Stimulated activated naive CD8-positive, alpha-beta T cell treated with anti-CD3 and anti-CD28 coated beads, Interleukin-15, Interleukin-2, amounts not matched to agents 100 ng/mL and 50 ng/mL, for 24 hours (primary cell): ENCODE data around the gene DCAF15.
A peak's percentile ranks its signal among the peaks of the same experiment; 100 is the strongest.

Source experiments
- H3K27ac Mint-ChIP-seq: one replicate; pipeline ENCODE4 v1.8.0; 2021; ENCODE audit warnings: mild to moderate bottlenecking, mixed read lengths
- H3K27me3 Mint-ChIP-seq: one replicate; pipeline ENCODE4 v1.8.0; 2021; ENCODE audit warnings: mixed read lengths
- H3K36me3 Mint-ChIP-seq: one replicate; pipeline ENCODE4 v1.8.0; 2021; ENCODE audit warnings: low read depth, mixed read lengths
- H3K4me1 Mint-ChIP-seq: one replicate; pipeline ENCODE4 v1.8.0; 2021; ENCODE audit warnings: low read depth, mixed read lengths
- H3K4me3 Mint-ChIP-seq: one replicate; pipeline ENCODE4 v1.8.0; 2021; ENCODE audit warnings: mild to moderate bottlenecking, mixed read lengths
- H3K9me3 Mint-ChIP-seq: one replicate; pipeline ENCODE4 v1.8.0; 2021; ENCODE audit warnings: mixed read lengths

Gene DCAF15

DNA sequence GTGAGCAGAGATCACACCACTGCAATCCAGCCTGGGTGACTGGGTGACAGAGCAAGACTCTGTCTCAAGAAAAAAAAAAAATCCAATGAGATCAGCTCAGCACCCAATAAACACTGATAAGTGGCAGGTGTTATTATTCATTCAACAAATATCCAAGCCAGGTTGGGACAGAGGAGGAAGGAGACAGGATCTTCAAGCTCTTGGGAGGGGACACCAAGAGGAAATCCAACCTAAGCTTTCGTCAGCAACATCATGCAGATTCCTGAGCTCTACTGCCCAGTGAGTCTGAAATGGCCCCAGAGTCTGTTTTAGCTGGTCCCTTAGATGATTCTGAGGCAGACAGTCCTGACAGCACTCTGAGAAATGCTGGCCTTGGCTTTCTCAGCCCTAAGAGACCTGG is 46.1 kb downstream of the DCAF15 start:
- no peaks in the 10 kb centered on the region for H3K9me3 Mint-ChIP-seq
- no peaks in the 10 kb centered on the region for H3K27me3 Mint-ChIP-seq
- H3K4me1 Mint-ChIP-seq: peaks cover 35% of the 10 kb centered on the region
- H3K36me3 Mint-ChIP-seq: peaks cover 13% of the 10 kb centered on the region
- H3K27ac Mint-ChIP-seq: no peak overlapping the region
- no peak overlapping the region for H3K4me3 Mint-ChIP-seq

DNA sequence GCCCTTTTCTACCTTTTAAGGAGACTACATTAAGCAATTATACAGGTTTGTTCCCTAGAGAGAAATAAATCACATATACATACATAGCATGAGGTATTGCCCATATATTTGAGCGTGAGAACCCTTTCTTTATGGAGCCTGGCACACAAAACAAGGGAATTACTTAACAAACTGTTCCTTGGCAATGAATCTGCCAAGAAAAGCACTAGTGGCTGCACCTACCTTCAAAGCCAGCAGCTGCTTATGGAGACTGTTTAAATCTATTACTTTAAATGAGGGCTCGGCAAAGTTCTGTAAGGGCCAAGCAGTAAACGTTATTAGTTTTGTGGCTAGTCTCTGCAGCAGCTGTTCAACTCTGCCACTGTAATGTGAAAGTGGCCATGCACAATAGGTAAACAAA is 46.8 kb downstream of the DCAF15 start:
- H3K9me3 Mint-ChIP-seq: no peaks in the 10 kb centered on the region
- H3K4me3 Mint-ChIP-seq: no peak overlapping the region
- peaks cover 13% of the 10 kb centered on the region for H3K36me3 Mint-ChIP-seq
- H3K27me3 Mint-ChIP-seq: no peaks in the 10 kb centered on the region
- peaks cover 40% of the 10 kb centered on the region for H3K4me1 Mint-ChIP-seq
- H3K27ac Mint-ChIP-seq: no peak overlapping the region

DNA sequence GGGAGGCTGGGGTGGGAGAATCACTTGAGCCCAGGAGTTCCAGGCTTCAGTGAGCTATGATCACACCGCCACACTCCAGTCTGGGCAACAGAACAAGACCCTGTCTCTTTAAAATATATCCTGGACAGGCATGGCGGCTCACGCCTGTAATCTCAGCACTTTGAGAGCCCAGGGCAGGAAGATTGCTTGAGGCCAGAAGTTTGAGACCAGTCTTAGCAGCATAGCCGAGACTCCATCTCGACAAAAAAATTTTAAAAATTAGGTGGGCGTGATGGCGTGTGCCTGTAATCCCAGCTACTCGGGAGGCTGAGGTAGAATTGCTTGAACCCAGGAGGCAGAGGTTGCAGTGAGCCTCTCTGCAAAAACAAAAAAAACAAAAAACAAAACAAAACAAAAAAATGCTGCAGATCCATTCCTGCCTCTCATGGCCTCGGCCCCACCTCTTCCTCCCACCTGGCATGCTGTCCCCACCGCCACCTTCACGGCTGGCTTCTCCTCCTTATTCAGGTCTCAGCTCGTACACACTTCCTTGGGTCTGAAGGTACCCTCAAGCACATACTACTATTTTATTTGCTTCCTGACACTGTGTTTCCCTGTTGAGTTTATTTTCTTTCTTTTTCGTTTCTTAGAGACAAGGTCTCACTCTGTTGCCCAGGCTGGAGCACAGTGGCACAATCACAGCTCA is 48.5 kb downstream of the DCAF15 start:
- H3K27me3 Mint-ChIP-seq: no peaks in the 10 kb centered on the region
- H3K27ac Mint-ChIP-seq: peak overlapping the region; percentile 73
- no peaks in the 10 kb centered on the region for H3K9me3 Mint-ChIP-seq
- H3K36me3 Mint-ChIP-seq: peaks cover 13% of the 10 kb centered on the region
- H3K4me1 Mint-ChIP-seq: peaks cover 54% of the 10 kb centered on the region
- H3K4me3 Mint-ChIP-seq: no peak overlapping the region

DNA sequence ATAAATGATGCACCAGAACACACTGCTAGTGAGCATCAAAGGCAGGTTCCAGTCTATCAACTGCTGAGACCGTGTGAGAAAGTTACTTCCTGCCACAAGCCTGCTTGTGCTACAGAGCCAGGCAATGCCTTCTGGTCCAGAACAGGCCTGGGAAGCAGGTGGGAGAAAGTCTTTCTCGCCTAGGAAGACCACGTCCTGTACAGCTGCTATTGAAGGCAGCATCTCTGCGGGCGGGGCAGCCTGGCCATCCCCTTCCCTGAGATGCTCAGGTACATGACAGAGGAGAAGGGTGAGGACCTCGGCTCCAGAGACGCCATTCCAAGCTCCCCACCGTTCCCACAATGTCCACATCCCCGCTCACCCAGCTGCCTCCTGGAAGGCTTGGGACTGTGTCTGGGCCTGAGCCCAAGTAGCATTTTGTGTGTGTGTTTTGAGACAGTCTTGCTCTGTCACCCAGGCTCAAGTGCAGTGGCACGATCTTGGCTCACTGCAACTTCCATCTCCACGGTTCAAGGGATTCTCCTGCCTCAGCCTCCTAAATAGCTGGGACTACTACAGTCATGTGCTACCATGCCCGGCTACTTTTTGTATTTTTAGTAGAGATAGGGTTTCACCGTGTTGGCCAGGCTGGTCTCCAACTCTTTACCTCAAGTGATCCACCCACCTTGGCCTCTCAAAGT is 50.4 kb downstream of the DCAF15 start:
- Mint-ChIP-seq H3K27ac (peak overlapping the region; percentile 95), H3K27me3 (no peaks in the 10 kb centered on the region), H3K4me3 (peak overlapping the region; percentile 56), H3K9me3 (no peaks in the 10 kb centered on the region), H3K4me1 (peaks cover 64% of the 10 kb centered on the region), H3K36me3 (peaks cover 13% of the 10 kb centered on the region)

DNA sequence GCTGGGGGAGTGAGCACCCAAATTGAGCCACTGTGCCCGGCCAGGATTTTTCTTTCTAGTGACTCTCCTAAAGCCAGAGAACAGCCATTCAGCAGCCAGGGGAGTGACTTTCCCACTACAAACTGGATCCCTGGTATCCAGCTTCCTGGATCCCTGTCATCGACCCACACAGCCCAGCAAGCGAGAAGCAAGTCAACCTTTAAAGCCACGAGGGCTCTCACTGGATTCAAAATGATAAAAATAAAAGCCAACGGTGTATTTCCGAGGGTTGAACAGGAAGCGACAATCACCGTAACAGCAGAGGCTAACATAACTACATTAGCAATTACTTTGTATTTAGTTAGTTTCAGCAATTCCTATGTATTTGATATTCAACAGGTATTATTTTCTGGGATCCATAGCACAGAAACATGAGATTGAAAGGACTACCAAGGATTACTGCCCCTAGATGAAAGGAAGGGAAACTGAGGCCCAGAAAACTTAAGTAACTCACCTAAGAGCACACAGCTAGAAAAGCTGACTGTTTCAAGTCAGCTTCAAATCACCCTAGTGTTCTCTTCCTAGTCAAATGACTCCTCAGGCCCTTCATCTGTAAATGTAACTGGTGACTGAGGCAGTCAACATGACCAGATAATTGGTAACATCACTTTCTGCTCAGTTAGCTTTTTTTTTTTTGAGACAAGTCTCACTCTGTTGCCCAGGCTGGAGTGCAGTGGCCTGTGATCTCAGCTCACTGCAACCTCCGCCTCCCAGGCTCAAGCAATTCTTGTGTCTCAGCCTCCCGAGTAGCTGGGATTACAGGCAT is 51.1 kb downstream of the DCAF15 start:
- no peaks in the 10 kb centered on the region for H3K27me3 Mint-ChIP-seq
- peak overlapping the region; percentile 95 for H3K27ac Mint-ChIP-seq
- H3K36me3 Mint-ChIP-seq: peaks cover 10% of the 10 kb centered on the region
- H3K4me3 Mint-ChIP-seq: peak overlapping the region; percentile 56
- peaks cover 66% of the 10 kb centered on the region for H3K4me1 Mint-ChIP-seq
- no peaks in the 10 kb centered on the region for H3K9me3 Mint-ChIP-seq

DNA sequence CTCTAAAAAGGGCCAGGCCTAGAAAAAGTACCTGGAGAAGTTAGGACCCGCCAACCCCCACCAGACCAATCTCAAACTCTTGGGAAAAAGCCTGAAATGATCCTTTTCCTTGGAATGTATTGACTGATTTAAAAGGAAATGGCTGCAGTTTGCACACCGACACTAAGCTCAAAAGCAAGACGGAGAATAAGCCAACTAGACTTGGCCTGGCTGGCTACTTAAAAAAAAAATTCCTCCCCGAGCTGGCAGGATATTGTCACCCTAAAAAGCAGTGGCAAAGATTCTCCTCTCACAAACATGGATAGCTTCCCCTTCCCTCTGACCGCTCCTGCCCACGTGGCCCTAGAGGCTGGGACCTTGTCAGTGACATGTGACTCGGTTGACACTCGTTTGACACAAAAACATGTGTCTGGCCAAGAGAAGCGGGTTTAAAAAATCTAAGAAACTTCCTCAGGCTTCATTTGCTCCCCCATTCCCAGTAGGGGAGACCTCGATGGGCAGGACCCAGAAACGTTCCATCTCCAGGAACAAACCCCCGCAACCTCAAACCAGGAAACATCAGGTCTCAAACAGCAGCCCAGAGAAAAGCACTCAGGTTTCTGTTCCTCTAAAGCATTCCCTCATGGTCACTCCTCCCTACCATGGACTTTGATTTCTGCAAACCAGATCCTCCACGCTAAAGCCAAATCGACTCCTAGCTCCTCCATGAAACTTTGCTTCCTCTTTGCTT is 52.5 kb downstream of the DCAF15 start:
- Mint-ChIP-seq H3K27me3 (no peaks in the 10 kb centered on the region), H3K27ac (peak overlapping the region; percentile 88), H3K36me3 (peaks cover 2% of the 10 kb centered on the region), H3K4me3 (peak overlapping the region; percentile 87), H3K9me3 (no peaks in the 10 kb centered on the region), H3K4me1 (peaks cover 66% of the 10 kb centered on the region)

DNA sequence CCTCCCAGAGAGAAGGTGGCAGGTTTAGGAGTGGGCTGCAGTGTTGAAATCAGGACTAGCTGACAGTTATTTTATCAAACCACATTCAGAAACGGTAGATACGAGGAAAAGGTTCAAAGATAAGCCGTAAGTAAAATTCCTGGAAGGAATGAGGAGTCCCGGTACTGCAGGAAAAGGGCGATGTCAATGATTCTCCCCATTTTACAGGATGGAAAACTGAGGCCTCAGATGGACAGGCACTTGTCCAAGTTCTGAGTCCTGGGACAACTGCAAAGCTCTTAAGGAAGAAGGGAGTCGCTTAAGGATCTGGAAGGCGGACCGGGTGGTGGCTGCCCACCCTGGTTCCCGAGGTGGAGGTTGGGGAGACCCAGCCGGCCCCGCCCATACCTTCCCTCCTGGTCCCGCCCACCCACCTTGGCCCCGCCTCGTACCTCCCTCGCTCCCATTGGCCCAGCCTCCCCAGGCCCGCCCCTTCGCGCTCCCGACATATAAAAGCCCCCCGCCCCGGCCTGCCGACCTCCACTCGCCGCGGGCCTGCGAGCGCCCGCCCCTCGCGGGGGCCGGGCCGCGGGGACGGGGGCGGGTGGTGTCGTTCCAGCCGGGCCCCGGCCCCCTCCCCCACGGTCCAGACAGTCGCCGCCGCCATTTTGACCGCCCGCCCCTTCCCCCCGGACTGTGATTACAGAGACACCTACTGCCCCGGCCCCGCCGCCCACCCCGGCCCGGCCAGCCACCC is 53.2 kb downstream of the DCAF15 start:
- H3K4me1 Mint-ChIP-seq: peaks cover 60% of the 10 kb centered on the region
- no peaks in the 10 kb centered on the region for H3K27me3 Mint-ChIP-seq
- H3K27ac Mint-ChIP-seq: peak overlapping the region; percentile 88

DNA sequence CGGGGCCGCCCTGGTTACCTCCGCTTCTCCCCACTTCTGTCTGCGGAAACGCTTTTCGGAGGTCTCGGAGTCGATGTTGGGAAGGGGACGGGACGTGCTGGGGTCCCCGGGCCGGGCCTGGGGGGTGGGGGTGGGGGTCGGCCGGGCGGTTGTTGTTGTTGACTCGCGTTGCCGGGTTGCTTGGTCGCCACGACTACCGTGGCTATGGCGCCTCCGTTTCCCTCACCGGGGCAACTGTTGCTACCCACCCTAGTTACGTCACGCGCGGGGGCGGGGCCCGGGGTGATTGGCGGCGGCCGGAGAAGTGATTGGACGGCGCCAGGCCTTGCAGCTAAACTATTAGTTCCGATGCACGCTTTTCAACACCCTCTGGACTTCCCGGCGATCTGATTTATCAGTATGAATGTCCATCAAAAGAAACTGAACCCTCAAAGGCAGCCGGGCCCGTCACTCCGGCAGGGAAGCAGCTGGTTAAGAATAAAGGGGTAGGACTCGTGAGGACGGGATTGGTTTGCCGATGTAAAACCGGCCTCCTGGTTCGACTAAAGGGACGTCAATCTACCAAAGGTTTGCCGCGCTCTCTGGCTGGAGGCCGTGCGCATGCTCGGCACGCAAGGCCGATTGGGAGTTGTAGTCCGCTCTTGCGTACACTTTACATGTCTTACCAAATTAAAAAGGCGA is 53.9 kb downstream of the DCAF15 start, which contains the start of gene RFX1:
RFX1 (minus strand) TSS at position 236 of the 681 bp plus-strand sequence. CDS start 12,477 bp downstream, outside the sequence.
- H3K27me3 Mint-ChIP-seq: no peaks in the 10 kb centered on the region
- no peaks in the 10 kb centered on the region for H3K36me3 Mint-ChIP-seq

More for the DNA sequence above, 53.2 kb downstream of the DCAF15 start:
- Mint-ChIP-seq H3K36me3 (no peaks in the 10 kb centered on the region), H3K9me3 (no peaks in the 10 kb centered on the region), H3K4me3 (peak overlapping the region; percentile 87)

DNA sequence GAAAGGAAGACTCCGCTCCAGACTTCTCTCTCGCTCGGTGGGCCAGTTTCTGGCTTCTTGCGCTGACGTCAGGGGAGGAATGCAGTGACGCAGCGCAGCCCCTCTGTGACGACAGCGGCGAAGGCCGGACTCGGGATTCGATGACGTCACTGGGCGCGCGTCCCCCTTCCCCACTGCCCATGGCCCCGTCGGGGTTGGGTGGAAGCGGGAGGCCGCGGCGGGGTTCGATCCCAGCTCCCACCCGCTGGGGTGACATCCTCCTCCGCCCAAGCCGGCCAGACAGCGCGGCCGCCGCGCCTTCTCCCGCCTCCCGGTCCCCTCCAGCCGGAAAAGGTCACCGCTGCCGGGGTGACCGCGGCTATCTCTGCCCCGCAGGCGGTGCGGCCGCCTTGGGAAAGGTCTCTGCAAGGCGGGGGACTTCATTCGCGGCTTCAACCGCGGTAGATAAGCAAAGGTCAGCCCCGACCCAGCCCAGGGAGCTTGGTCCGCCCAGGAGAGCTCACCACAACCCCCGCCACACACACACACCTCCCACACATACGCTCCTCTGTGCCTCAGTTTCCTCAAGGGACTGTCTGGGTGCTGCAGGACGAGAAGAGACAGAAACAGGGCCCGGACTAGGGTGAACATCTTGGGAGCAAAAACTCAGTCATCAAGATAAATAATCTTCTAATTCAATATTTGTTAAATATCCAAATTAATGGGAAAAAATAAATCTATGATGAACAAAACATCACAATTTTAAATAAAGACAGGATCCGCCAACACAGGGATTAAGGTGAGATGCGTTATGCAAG is 54.7 kb downstream of the DCAF15 start:
- Mint-ChIP-seq H3K9me3 (no peaks in the 10 kb centered on the region), H3K27me3 (no peaks in the 10 kb centered on the region), H3K27ac (peak overlapping the region; percentile 93), H3K36me3 (no peaks in the 10 kb centered on the region), H3K4me3 (peak overlapping the region; percentile 87), H3K4me1 (peaks cover 46% of the 10 kb centered on the region)

More for the DNA sequence above, 53.9 kb downstream of the DCAF15 start, which contains the start of gene RFX1:
- no peaks in the 10 kb centered on the region for H3K9me3 Mint-ChIP-seq
- H3K27ac Mint-ChIP-seq: peak within 1 kb of the TSS; percentile 93
- H3K4me1 Mint-ChIP-seq: peaks cover 53% of the 10 kb centered on the region
- peak within 1 kb of the TSS; percentile 87 for H3K4me3 Mint-ChIP-seq
